ACC112 (cell line): ENCODE data around the gene RRH.
"Not testable (repeated sequence)": the region's sequence is repeated elsewhere in the genome, so short reads cannot be mapped to it uniquely, and the experiment has no call there.

Experiments used
- H2AFZ ChIP-seq: fragments of 200-600 bp; sonication (generic); one replicate; pipeline ENCODE4 v1.6.0; 2017; ENCODE audit warnings: antibody characterized with exemption, low read length; ENCODE audit not compliant: unreplicated experiment
- H3K27ac ChIP-seq: fragments of 200-600 bp; sonication (generic); 2 replicates; pipeline ENCODE4 v1.5.1; 2014; ENCODE audit warnings: low read depth, mild to moderate bottlenecking, antibody characterized with exemption, low read length, moderate library complexity
- H3K27me3 ChIP-seq: fragments of 200-600 bp; sonication (generic); 2 replicates; pipeline ENCODE4 v1.6.1; 2014; ENCODE audit warnings: mild to moderate bottlenecking, antibody characterized with exemption, low read length, moderate library complexity, mixed read lengths; ENCODE audit not compliant: insufficient read depth
- H3K36me3 ChIP-seq: fragments of 200-600 bp; sonication (generic); 2 replicates; pipeline ENCODE4 v1.6.1; 2016; ENCODE audit warnings: mild to moderate bottlenecking, antibody characterized with exemption, low read length, moderate library complexity, mixed read lengths; ENCODE audit not compliant: insufficient read depth
- H3K4me1 ChIP-seq: fragments of 200-600 bp; sonication (generic); one replicate; pipeline ENCODE4 v1.6.1; 2016; ENCODE audit warnings: low read length, mixed read lengths; ENCODE audit not compliant: insufficient read depth, unreplicated experiment, control insufficient read depth
- H3K4me3 ChIP-seq: fragments of 200-600 bp; sonication (generic); 2 replicates; pipeline ENCODE4 v1.5.1; 2014; ENCODE audit warnings: mild to moderate bottlenecking, low read depth, low read length
- H3K79me2 ChIP-seq: fragments of 200-600 bp; sonication (generic); one replicate; pipeline ENCODE4 v1.6.0; 2016; ENCODE audit warnings: low read length; ENCODE audit not compliant: control insufficient read depth, unreplicated experiment, insufficient read depth

RRH gene

GRCh38 chr4:109872065-109872464, 44.3 kb downstream of the RRH start:
- no peaks in the 10 kb centered on the region for H3K36me3 ChIP-seq
- no peaks in the 10 kb centered on the region for H3K4me1 ChIP-seq
- H3K27ac ChIP-seq = no peak overlapping the region
- H3K79me2 ChIP-seq = no peaks in the 10 kb centered on the region
- H2AFZ ChIP-seq = no peak overlapping the region
- no peak overlapping the region for H3K4me3 ChIP-seq
- no peaks in the 10 kb centered on the region for H3K27me3 ChIP-seq

- Histone ChIP-seq H3K4me3 (no peak overlapping the region), H3K27ac (no peak overlapping the region), H3K4me1 (no peaks in the 10 kb centered on the region), H3K36me3 (no peaks in the 10 kb centered on the region), H2AFZ (no peak overlapping the region), H3K79me2 (no peaks in the 10 kb centered on the region), H3K27me3 (no peaks in the 10 kb centered on the region)
Observed at GRCh38 chr4:109872950-109873656, 45.3 kb downstream of the RRH start.

GRCh38 chr4:109873791-109874514, 46.2 kb downstream of the RRH start:
- Histone ChIP-seq H3K27ac (no peak overlapping the region), H2AFZ (no peak overlapping the region)

GRCh38 chr4:109875106-109875505, 47.3 kb downstream of the RRH start:
- Histone ChIP-seq H3K4me3 (no peak overlapping the region), H3K36me3 (no peaks in the 10 kb centered on the region), H2AFZ (no peak overlapping the region), H3K27ac (no peak overlapping the region), H3K4me1 (no peaks in the 10 kb centered on the region), H3K27me3 (no peaks in the 10 kb centered on the region), H3K79me2 (no peaks in the 10 kb centered on the region)

More at GRCh38 chr4:109873791-109874514, 46.2 kb downstream of the RRH start:
- Histone ChIP-seq H3K27me3 (no peaks in the 10 kb centered on the region), H3K4me3 (no peak overlapping the region), H3K36me3 (no peaks in the 10 kb centered on the region), H3K79me2 (no peaks in the 10 kb centered on the region), H3K4me1 (no peaks in the 10 kb centered on the region)

GRCh38 chr4:109875553-109875952, 47.8 kb downstream of the RRH start:
- H3K4me3 ChIP-seq, H3K36me3 ChIP-seq, H2AFZ ChIP-seq, H3K27ac ChIP-seq, H3K79me2 ChIP-seq, H3K4me1 ChIP-seq, H3K27me3 ChIP-seq: not testable (repeated sequence)

GRCh38 chr4:109876634-109877265, 49.0 kb downstream of the RRH start:
- H3K79me2 ChIP-seq = no peaks in the 10 kb centered on the region
- no peak overlapping the region for H3K4me3 ChIP-seq

GRCh38 chr4:109877400-109877799, 49.6 kb downstream of the RRH start:
- Histone ChIP-seq H3K4me1 (no peaks in the 10 kb centered on the region), H2AFZ (no peak overlapping the region), H3K79me2 (no peaks in the 10 kb centered on the region), H3K36me3 (no peaks in the 10 kb centered on the region), H3K4me3 (no peak overlapping the region), H3K27me3 (no peaks in the 10 kb centered on the region), H3K27ac (no peak overlapping the region)

More at GRCh38 chr4:109876634-109877265, 49.0 kb downstream of the RRH start:
- H2AFZ ChIP-seq = no peak overlapping the region
- no peak overlapping the region for H3K27ac ChIP-seq
- H3K27me3 ChIP-seq = no peaks in the 10 kb centered on the region
- no peaks in the 10 kb centered on the region for H3K36me3 ChIP-seq
- no peaks in the 10 kb centered on the region for H3K4me1 ChIP-seq

GRCh38 chr4:109878355-109878754, 50.6 kb downstream of the RRH start:
- Histone ChIP-seq H3K4me1 (no peaks in the 10 kb centered on the region), H2AFZ (no peak overlapping the region), H3K27ac (no peak overlapping the region), H3K4me3 (no peak overlapping the region), H3K36me3 (no peaks in the 10 kb centered on the region), H3K79me2 (no peaks in the 10 kb centered on the region), H3K27me3 (no peaks in the 10 kb centered on the region)

GRCh38 chr4:109879081-109879480, 51.3 kb downstream of the RRH start:
- no peak overlapping the region for H3K27ac ChIP-seq
- no peaks in the 10 kb centered on the region for H3K79me2 ChIP-seq
- no peaks in the 10 kb centered on the region for H3K36me3 ChIP-seq
- no peak overlapping the region for H2AFZ ChIP-seq
- H3K4me1 ChIP-seq = no peaks in the 10 kb centered on the region
- no peaks in the 10 kb centered on the region for H3K27me3 ChIP-seq
- H3K4me3 ChIP-seq = no peak overlapping the region

GRCh38 chr4:109879636-109880314, 52.0 kb downstream of the RRH start:
- Histone ChIP-seq H2AFZ (no peak overlapping the region), H3K4me1 (no peaks in the 10 kb centered on the region), H3K79me2 (no peaks in the 10 kb centered on the region), H3K36me3 (no peaks in the 10 kb centered on the region), H3K4me3 (no peak overlapping the region), H3K27me3 (no peaks in the 10 kb centered on the region), H3K27ac (no peak overlapping the region)
